ENCODE measurements around the gene ATP6V1G2.
"Not testable (repeated sequence)": the region's sequence is repeated elsewhere in the genome, so short reads cannot be mapped to it uniquely, and the experiment has no call there.

ATP6V1G2 gene

DNA sequence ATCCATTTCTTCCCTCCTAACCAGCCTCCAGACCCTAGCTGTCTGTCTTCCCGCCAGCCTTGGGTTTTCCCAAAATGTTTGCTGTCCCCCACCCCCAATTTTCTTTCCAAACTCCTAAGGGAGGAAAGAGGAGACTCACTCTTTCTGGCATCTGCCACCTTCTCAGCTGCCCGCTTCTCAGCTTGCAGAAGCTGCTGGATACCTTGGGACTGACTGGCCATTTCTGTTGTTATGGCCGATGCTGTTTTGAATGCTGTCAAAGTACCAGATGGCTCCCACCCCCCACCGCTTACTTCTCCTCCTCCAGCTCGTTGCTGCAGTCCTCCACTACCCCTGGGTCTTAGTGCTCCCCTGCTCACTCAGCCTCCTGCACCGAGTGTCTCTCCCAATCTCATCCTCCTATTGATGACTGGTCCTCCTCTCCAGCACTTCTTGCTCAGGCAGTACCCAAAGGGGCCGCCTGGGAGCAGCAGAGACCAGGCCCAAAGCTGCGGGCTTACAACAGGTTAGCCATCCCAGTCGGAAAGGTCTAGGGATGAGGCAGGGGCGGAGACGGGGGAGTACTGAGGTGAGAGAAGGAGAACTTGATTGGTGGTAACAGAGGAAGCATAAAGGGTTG, at the start of gene ATP6V1G2:
ATP6V1G2 (minus strand) TSS at position 270 of the 619 bp plus-strand sequence; CDS start at position 221, 49 bp downstream.
- Histone ChIP-seq H3K27me3 (ENCODE audit: low read depth, low read length) (no peaks in the 10 kb centered on the region), H3K4me3 (ENCODE audit: low read depth in 1 of 2, low read length in 2 of 2) (peak within 1 kb of the TSS; percentile 61 to 74), H3K36me3 (ENCODE audit: control insufficient read depth in 1 of 2, insufficient read depth in 2 of 2, low read length in 2 of 2) (peaks cover 7 to 16% of the 10 kb centered on the region in 2 donors), H3K27ac (ENCODE audit: low read length) (peak within 1 kb of the TSS; percentile 72), H3K4me1 (ENCODE audit: control insufficient read depth in 1 of 2, insufficient read depth in 2 of 2, low read length in 2 of 2) (peaks cover 4 to 22% of the 10 kb centered on the region in 2 donors), H3K9me3 (ENCODE audit: control insufficient read depth in 1 of 2, low read length in 2 of 2) (no peaks in the 10 kb centered on the region)

DNA sequence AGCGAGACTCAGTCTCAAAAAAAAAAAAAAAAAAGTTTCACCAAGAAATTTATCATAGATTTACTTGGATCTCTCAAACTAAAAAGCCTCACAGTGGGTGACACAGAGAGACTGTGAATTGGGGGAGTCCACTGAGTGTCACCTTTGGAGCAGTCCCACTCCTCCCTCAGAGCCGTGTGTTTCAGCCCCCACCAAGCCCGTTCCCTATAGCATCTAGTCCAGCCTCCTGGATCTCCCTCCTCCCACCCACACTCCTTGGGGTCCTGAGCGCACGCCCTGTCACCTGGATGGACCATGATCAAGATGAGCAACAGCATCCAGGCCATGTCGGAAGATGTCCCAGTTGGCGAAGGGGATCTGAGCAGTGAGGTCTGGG, 46.0 kb upstream of the ATP6V1G2 start:
- H3K4me1 ChIP-seq (ENCODE audit: control insufficient read depth in 1 of 2, insufficient read depth in 2 of 2, low read length in 2 of 2): no peaks in the 10 kb centered on the region
- H3K27me3 ChIP-seq (ENCODE audit: low read depth, low read length): no peaks in the 10 kb centered on the region

DNA sequence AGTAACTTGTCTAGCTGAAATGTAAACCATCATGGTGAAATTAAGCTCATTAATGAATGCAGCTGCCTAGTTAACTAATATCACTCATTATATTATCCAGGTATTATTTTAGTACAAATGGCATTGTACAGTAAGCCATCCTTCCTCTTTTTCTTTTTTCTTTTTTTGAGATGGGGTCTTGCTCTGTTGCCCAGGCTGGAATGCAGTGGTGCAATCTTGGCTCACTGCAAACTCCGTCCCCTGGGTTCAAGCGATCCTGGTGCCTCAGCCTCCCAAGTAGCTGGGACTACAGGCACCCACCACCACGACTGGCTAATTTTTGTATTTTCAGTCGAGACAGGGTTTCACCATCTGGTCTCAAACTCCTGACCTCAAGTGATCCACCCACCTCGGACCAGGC, 44.3 kb upstream of the ATP6V1G2 start:
- H3K36me3 ChIP-seq (ENCODE audit: control insufficient read depth in 1 of 2, insufficient read depth in 2 of 2, low read length in 2 of 2); H3K27me3 ChIP-seq (ENCODE audit: low read depth, low read length); H3K4me3 ChIP-seq (ENCODE audit: low read depth in 1 of 2, low read length in 2 of 2); H3K9me3 ChIP-seq (ENCODE audit: control insufficient read depth in 1 of 2, low read length in 2 of 2); H3K4me1 ChIP-seq (ENCODE audit: control insufficient read depth in 1 of 2, insufficient read depth in 2 of 2, low read length in 2 of 2); H3K27ac ChIP-seq (ENCODE audit: low read length): not testable (repeated sequence)

More for the DNA sequence above, 46.0 kb upstream of the ATP6V1G2 start:
- H3K27ac ChIP-seq (ENCODE audit: low read length): no peak overlapping the region
- no peak overlapping the region for H3K4me3 ChIP-seq (ENCODE audit: low read depth in 1 of 2, low read length in 2 of 2)
- no peaks in the 10 kb centered on the region for H3K9me3 ChIP-seq (ENCODE audit: control insufficient read depth in 1 of 2, low read length in 2 of 2)
- no peaks in the 10 kb centered on the region for H3K36me3 ChIP-seq (ENCODE audit: control insufficient read depth in 1 of 2, insufficient read depth in 2 of 2, low read length in 2 of 2)

DNA sequence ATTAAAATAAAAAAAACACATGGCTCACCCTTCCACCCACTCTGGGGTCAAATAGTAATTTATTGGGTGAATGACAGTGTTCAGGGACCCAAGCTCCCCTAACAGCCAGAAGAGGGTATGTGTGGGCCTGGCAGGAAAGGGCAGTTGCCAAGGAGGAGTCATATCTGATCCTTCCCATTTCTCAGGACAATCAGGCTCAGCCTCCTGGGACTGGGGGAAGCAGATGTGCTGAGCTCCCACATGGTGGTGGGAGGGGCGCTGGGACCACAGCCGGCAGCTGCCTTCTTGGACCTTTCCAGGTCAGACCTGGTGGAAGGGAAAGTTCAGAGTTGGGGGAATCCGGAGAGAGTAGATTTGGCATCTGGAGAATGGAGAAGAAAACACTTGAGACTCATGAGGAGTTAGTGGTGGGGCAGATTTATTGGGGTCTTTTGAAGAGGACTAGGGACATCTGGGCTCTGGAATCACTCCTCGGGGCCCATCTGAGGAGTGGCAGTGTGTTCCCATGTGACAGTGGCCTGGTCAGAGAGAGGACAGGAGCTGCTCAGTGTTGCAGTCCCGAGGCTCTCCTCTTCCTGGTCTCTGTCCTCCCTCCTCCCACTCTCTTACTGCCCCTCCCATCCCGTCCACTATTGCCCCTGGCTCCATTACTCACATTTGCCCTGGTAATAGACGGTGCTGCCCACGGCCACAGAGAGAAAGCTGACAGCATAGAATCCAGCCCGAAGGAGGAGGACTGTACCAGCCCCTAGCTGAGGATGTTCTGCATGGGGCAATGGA, 42.7 kb upstream of the ATP6V1G2 start:
- no peak overlapping the region for H3K27ac ChIP-seq (ENCODE audit: low read length)
- H3K36me3 ChIP-seq (ENCODE audit: control insufficient read depth in 1 of 2, insufficient read depth in 2 of 2, low read length in 2 of 2): no peaks in the 10 kb centered on the region
- H3K9me3 ChIP-seq (ENCODE audit: control insufficient read depth in 1 of 2, low read length in 2 of 2): no peaks in the 10 kb centered on the region
- H3K4me3 ChIP-seq (ENCODE audit: low read depth in 1 of 2, low read length in 2 of 2): no peak overlapping the region
- peaks cover 0 to 7% of the 10 kb centered on the region in 2 donors for H3K4me1 ChIP-seq (ENCODE audit: control insufficient read depth in 1 of 2, insufficient read depth in 2 of 2, low read length in 2 of 2)
- H3K27me3 ChIP-seq (ENCODE audit: low read depth, low read length): no peaks in the 10 kb centered on the region

DNA sequence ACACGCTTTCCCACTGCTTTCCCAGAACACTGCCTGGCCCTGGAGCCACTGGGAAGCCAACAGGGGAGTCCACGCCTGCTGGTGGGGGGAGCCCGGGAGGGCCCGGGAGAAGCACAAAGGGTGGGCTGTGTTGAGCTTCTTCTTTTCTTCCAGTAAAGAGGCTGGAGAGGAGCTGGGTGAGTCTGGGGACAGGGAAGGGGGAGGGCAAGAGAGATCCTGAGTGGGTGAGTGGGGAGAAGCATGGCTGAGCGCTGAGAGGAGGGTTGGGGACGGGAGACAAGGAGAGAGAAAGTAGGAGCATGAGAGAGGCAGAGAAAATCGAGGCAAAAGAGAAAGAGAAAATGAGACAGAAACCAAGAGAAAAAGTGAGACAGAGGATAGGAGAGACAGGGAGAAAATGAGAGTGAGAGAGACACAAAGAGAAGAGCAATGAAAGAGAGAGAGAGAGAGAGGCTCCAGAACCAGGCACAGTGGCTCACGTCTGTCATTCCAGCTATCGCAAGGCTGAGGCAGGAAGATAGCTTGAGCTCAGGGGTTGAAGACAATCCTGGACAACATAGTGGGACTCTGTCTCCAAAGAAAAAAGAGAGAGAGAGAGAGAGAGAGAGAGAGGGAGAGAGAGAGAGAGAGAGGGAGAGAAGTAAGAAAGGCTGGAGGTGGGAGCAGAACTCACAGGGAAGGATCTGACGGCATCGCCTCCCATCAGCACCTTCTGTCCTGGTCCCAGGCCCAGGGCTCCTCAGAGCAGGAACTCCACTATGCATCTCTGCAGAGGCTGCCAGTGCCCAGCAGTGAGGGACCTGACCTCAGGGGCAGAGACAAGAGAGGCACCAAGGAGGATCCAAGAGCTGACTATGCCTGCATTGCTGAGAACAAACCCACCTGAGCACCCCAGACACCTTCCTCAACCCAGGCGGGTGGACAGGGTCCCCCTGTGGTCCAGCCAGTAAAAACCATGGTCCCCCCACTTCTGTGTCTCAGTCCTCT, 41.7 kb upstream of the ATP6V1G2 start:
- H3K4me1 ChIP-seq (ENCODE audit: control insufficient read depth in 1 of 2, insufficient read depth in 2 of 2, low read length in 2 of 2): peaks cover 0 to 7% of the 10 kb centered on the region in 2 donors
- peak overlapping the region; percentile 26 to 42 for H3K4me3 ChIP-seq (ENCODE audit: low read depth in 1 of 2, low read length in 2 of 2)
- no peaks in the 10 kb centered on the region for H3K36me3 ChIP-seq (ENCODE audit: control insufficient read depth in 1 of 2, insufficient read depth in 2 of 2, low read length in 2 of 2)
- no peaks in the 10 kb centered on the region for H3K9me3 ChIP-seq (ENCODE audit: control insufficient read depth in 1 of 2, low read length in 2 of 2)
- H3K27ac ChIP-seq (ENCODE audit: low read length): peak overlapping the region; percentile 8
- no peaks in the 10 kb centered on the region for H3K27me3 ChIP-seq (ENCODE audit: low read depth, low read length)

DNA sequence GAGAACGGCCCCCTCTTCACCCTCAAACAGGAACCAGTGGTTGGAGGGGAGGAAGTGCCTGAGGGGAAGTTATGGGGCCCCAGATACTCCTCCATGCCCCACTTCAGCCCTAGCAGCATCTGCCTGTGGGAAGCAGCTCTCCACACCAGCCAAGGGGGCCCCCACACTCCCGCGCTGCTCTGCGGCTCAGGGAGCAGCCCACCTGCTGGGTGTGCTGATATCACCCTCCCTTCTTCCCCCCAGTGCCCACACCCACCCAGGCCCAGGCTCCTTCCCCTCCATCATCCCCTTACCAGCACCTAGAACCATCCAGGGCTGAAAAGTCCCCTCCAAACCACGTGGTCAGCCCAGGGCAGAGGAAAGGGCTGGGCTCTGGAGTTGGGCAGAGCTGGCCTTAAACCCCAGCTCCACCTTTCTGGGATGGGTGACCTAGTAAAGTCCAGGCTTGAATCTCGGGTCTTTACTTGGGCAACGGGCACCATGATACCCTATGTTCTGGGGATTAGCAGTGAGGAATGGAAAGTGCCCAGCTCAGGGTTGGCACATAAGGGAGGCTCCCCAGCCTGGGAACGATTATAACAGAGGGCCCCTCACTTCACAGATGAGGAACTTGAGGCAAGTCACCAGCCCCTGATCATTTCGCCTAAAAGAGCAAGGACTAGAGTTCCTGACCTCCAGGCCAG, 40.3 kb upstream of the ATP6V1G2 start:
- Histone ChIP-seq H3K4me3 (ENCODE audit: low read depth in 1 of 2, low read length in 2 of 2) (peak overlapping the region in 1 of 2 donors; percentile 42), H3K9me3 (ENCODE audit: control insufficient read depth in 1 of 2, low read length in 2 of 2) (no peaks in the 10 kb centered on the region), H3K27ac (ENCODE audit: low read length) (no peak overlapping the region), H3K36me3 (ENCODE audit: control insufficient read depth in 1 of 2, insufficient read depth in 2 of 2, low read length in 2 of 2) (no peaks in the 10 kb centered on the region), H3K27me3 (ENCODE audit: low read depth, low read length) (no peaks in the 10 kb centered on the region), H3K4me1 (ENCODE audit: control insufficient read depth in 1 of 2, insufficient read depth in 2 of 2, low read length in 2 of 2) (peaks cover 0 to 15% of the 10 kb centered on the region in 2 donors)

DNA sequence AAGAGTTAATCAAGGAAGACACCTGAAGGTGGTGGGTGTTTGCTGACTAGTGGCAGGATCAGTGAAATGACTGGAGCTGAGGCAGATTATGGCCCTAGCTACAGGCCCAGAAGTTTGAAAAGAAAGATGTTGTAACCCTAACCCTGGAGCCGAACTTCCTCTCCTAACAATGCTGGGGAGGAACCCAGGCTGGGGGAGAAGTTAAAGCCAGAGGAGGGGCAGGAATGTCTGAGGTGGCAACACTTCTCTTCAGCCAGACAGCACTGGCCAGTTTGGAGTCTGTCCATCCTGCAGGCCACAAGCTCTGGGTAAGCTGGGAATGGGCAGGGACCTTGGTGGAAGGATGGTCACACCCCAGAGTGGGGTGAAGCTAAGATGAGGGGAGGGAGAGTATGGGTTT, 39.6 kb upstream of the ATP6V1G2 start, which contains the start of gene LST1:
LST1 (plus strand) TSS at position 270 of the 400 bp plus-strand sequence. CDS start 1,023 bp downstream, outside the sequence.
- H3K4me3 ChIP-seq (ENCODE audit: low read depth in 1 of 2, low read length in 2 of 2): peak within 1 kb of the TSS in 1 of 2 donors; percentile 42
- no peak within 1 kb of the TSS for H3K27ac ChIP-seq (ENCODE audit: low read length)
- H3K36me3 ChIP-seq (ENCODE audit: control insufficient read depth in 1 of 2, insufficient read depth in 2 of 2, low read length in 2 of 2): no peaks in the 10 kb centered on the region
- H3K27me3 ChIP-seq (ENCODE audit: low read depth, low read length): no peaks in the 10 kb centered on the region
- peaks cover 0 to 18% of the 10 kb centered on the region in 2 donors for H3K4me1 ChIP-seq (ENCODE audit: control insufficient read depth in 1 of 2, insufficient read depth in 2 of 2, low read length in 2 of 2)
- no peaks in the 10 kb centered on the region for H3K9me3 ChIP-seq (ENCODE audit: control insufficient read depth in 1 of 2, low read length in 2 of 2)

DNA sequence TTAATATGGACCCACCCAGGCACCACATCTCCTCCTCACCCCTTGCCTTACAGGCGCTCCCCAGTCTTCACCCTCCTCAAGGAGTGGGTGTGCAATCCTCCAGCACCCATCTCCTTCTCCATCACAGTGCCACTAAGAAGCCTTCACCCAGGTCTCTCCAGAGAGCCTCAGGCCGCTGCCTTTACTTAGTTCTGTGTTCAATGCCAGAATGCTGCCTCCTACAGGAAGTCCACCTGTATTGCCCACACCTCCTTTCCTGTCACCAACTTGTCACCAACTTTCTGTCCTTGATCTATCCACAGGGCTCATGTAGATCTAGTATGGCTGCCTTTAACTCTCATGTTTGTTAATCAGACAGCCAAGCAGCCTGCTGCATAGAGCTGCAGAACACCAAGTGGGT, 39.1 kb upstream of the ATP6V1G2 start:
- Histone ChIP-seq H3K27me3 (ENCODE audit: low read depth, low read length) (no peaks in the 10 kb centered on the region), H3K9me3 (ENCODE audit: control insufficient read depth in 1 of 2, low read length in 2 of 2) (no peaks in the 10 kb centered on the region), H3K36me3 (ENCODE audit: control insufficient read depth in 1 of 2, insufficient read depth in 2 of 2, low read length in 2 of 2) (no peaks in the 10 kb centered on the region), H3K27ac (ENCODE audit: low read length) (no peak overlapping the region), H3K4me1 (ENCODE audit: control insufficient read depth in 1 of 2, insufficient read depth in 2 of 2, low read length in 2 of 2) (peaks cover 0 to 20% of the 10 kb centered on the region in 2 donors), H3K4me3 (ENCODE audit: low read depth in 1 of 2, low read length in 2 of 2) (no peak overlapping the region)

DNA sequence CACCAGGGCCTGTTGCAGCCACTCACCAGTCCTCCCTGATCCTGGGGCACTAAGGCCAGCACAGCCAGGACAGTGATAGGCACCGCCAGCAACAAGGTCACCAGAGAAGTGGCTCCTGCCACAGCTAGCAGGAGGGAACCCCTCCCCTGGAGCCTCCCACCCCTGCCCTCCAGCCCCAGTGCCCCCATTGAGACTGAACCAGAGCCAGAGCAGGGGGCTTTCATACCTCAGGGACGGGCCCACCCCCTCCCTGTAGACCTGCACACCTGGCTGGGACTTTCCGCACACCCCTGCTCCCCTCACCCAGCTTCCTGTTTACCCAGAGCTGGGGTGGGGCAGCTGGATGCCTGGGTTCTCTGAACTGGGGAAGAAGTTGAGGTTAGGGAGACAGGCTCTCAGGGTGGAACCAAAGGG, 35.8 kb upstream of the ATP6V1G2 start, which contains the start of gene LTB:
LTB (minus strand) TSS at position 195 of the 414 bp plus-strand sequence; CDS start at position 188, 7 bp downstream.
- H3K36me3 ChIP-seq (ENCODE audit: control insufficient read depth in 1 of 2, insufficient read depth in 2 of 2, low read length in 2 of 2): no peaks in the 10 kb centered on the region
- H3K27me3 ChIP-seq (ENCODE audit: low read depth, low read length): no peaks in the 10 kb centered on the region
- H3K9me3 ChIP-seq (ENCODE audit: control insufficient read depth in 1 of 2, low read length in 2 of 2): no peaks in the 10 kb centered on the region
- H3K4me1 ChIP-seq (ENCODE audit: control insufficient read depth in 1 of 2, insufficient read depth in 2 of 2, low read length in 2 of 2): peaks cover 0 to 23% of the 10 kb centered on the region in 2 donors
- peak within 1 kb of the TSS; percentile 65 for H3K27ac ChIP-seq (ENCODE audit: low read length)
- peak within 1 kb of the TSS; percentile 83 to 86 for H3K4me3 ChIP-seq (ENCODE audit: low read depth in 1 of 2, low read length in 2 of 2)

DNA sequence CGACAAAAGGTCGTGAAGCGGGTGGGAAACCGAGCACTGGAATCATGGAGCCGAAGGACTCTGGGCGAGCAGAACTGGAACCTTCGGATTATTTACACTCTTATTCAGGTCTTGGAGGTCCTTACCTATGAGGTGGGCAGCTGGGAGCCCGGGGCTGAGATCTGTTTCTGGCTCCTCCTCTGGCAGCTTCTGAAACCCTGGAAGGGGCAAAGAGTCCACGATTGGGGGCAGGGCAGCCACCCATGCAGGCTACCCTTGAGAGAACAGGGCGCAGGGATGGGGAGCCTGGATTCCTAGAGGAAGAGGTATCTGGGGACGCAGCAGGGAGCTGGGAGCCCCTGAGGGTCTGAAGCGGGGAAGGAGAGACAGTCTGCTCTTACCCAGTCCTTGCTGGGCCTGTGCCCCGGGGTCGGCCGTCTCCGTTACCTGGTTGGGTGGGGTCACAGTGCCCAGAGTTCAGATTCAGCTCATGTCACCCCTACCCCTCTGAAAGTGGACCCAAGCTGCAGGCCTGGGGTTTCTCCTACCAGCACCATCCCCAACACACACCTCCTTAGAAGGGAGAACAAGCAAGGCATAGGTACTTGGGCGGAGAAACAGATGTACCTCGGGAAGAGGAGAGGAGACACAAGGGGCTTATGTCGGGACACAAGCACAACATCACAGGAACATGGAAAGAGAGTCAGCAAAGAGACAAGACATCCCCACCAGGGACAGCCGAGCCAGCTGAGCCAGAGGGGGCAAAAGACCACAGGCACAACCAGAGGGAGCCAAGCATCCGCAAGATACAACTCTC, 35.2 kb upstream of the ATP6V1G2 start:
- Histone ChIP-seq H3K27ac (ENCODE audit: low read length) (peak overlapping the region; percentile 65), H3K4me3 (ENCODE audit: low read depth in 1 of 2, low read length in 2 of 2) (peak overlapping the region; percentile 83 to 86), H3K27me3 (ENCODE audit: low read depth, low read length) (no peaks in the 10 kb centered on the region), H3K9me3 (ENCODE audit: control insufficient read depth in 1 of 2, low read length in 2 of 2) (no peaks in the 10 kb centered on the region), H3K4me1 (ENCODE audit: control insufficient read depth in 1 of 2, insufficient read depth in 2 of 2, low read length in 2 of 2) (peaks cover 0 to 17% of the 10 kb centered on the region in 2 donors), H3K36me3 (ENCODE audit: control insufficient read depth in 1 of 2, insufficient read depth in 2 of 2, low read length in 2 of 2) (no peaks in the 10 kb centered on the region)
